ENCODE measurements around the gene MEDAG. TPM values are rescaled to one million over a fixed set of nuclear protein-coding genes. Genes with fewer than 3 reads are reported as not detected.

Gene MEDAG
- total and polyA plus RNA-seq, 2 donors (not counting 3 experiments of a cell fraction or from before 2014, with no cell fraction given): 27.2 TPM

- Histone ChIP-seq H3K9me1 (replicated peaks; ENCODE audit: control insufficient read depth, extremely low read depth, insufficient read depth, low read length) (no peaks in the 10 kb centered on the region), H3K79me2 (ENCODE audit: control insufficient read depth, insufficient read depth, low read length) (no peaks in the 10 kb centered on the region), H2AFZ (ENCODE audit: low read depth, low read length) (peak overlapping the region; percentile 64), H3K36me3 (ENCODE audit: control insufficient read depth in 2 of 2, extremely low read depth in 1 of 2, insufficient read depth in 2 of 2, low read length in 2 of 2) (no peaks in the 10 kb centered on the region), H3K27me3 (ENCODE audit: control insufficient read depth in 2 of 2, insufficient read depth in 2 of 2, low read length in 2 of 2) (no peaks in the 10 kb centered on the region), H3K4me1 (ENCODE audit: control insufficient read depth, extremely low read depth, insufficient read depth, low read length) (peaks cover 43% of the 10 kb centered on the region), H3K27ac (ENCODE audit: insufficient read depth, low read depth, low read length) (peak overlapping the region; percentile 97), H3K4me3 (replicated peaks in 1 of 3; ENCODE audit: insufficient read depth in 1 of 3, low read depth in 1 of 3, low read length in 3 of 3) (no peak overlapping the region), H3K9me3 (replicated peaks; ENCODE audit: control insufficient read depth, insufficient read depth, low read length) (no peaks in the 10 kb centered on the region), H3K9ac (replicated peaks; ENCODE audit: extremely low read depth, insufficient read depth, low read length) (peak overlapping the region; percentile 84), H3K4me2 (ENCODE audit: insufficient read depth, low read length) (peak overlapping the region; percentile 3), H4K20me1 (replicated peaks; ENCODE audit: control insufficient read depth, extremely low read depth, insufficient read depth, low read length) (no peaks in the 10 kb centered on the region)
- peak; percentile 66 for TF ChIP-seq FOS (IDR thresholded peaks at IDR 0.05; ENCODE audit: borderline replicate concordance, insufficient read depth, low read length)
- peak; percentile 87 for TF ChIP-seq JUN (IDR thresholded peaks at IDR 0.05; ENCODE audit: borderline replicate concordance, insufficient read depth, insufficient read length, low read depth)
- no peak for TF ChIP-seq EZH2 (IDR thresholded peaks at IDR 0.05; ENCODE audit: borderline replicate concordance, low read depth, low read length, severe bottlenecking)
- TF ChIP-seq POLR2A (IDR thresholded peaks at IDR 0.05; ENCODE audit: low read depth, low read length): peak; percentile 33
- no peak for TF ChIP-seq MAX (IDR thresholded peaks at IDR 0.05; ENCODE audit: insufficient read depth, insufficient read length)
- no peak for TF ChIP-seq CTCF (IDR thresholded peaks at IDR 0.05; ENCODE audit: extremely low read depth in 1 of 2, insufficient read depth in 1 of 2, low read depth in 1 of 2, low read length in 2 of 2)
- TF ChIP-seq POLR2AphosphoS5 (IDR thresholded peaks at IDR 0.05; ENCODE audit: insufficient read depth, low read depth, low read length): peak; percentile 48
- DNase-seq (ENCODE audit: low read depth, low spot score): peak; percentile 99
- FAIRE-seq: peak; percentile 97
- intact Hi-C loops (cut with micrococcal nuclease): loop anchor here (1.0 kb wide), 6 partner anchors 28 to 292 kb away; partner anchors contain the start of gene USPL1
- TSS peak; percentile 78 for BruUV-seq (replicated peaks)
- dilution Hi-C loops (cut with MboI; ENCODE audit: extremely low pct_ligation_motif_present, low sequenced_read_pairs): no loop called here
- CTCF ChIA-PET: interaction anchor here (0.7 to 2.0 kb wide), 15 partner anchors 22 to 738 kb away, joined by 3 to 12 read pairs (median 3); partner anchors contain the start of genes MEDAG and TEX26
- POLR2A ChIA-PET: interaction anchor here (0.6 to 1.7 kb wide), 8 partner anchors 20 to 395 kb away, joined by 3 to 6 read pairs (median 4); no protein-coding TSS in a partner anchor
Measured at GRCh38 chr13:30870049-30870884, 35.8 kb upstream of the MEDAG start.

Measured in endothelial cell of umbilical vein (primary cell).